HG03025 (cell line): ENCODE measurements around the gene MAP3K20.
"Not testable (repeated sequence)": the region's sequence is repeated elsewhere in the genome, so short reads cannot be mapped to it uniquely, and the experiment has no call there.

Experiments
- ATAC-seq: cut with Tn5 transposase; IDR thresholded peaks from one replicate; pipeline ENCODE4 v1.9.1; 2021; ENCODE audit warnings: mild to moderate bottlenecking, moderate library complexity; ENCODE audit not compliant: unreplicated experiment, low FRiP score

MAP3K20 gene

GRCh38 chr2:173079973-173080860 lies 4.6 kb downstream of the MAP3K20 start:
- no peak for ATAC-seq

DNA sequence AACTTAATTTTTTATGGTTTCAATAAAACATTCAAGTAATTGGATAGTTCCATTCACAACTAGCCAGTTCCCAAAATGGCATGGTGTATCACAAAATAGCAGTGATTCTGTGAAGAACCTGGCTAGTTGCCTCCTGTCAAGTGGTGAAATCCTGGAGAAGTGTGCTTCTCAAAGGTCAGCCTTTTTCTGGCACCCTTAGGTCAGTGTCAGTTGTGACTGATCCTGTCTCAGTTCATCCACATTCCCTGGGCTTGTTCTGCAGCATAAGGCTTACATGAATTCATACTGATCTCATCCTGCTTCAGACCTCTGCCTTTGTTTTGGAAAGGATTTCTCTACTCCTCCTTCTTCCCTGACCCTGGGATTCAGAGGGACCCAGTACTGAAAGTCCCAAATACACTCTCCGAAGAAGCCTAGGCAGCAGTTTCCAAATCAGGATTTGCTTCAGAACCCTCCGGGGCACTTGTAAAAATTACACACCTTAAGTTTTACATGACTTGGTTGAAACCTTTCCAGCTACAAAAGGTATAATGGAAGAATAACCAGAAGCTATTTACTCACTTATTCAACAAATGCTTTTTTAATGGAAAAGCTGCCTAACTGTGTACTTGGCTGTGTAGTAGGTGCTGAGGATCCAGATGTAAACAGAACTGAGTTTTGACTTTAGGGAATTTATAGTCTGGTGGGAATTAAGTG lies 11.0 kb downstream of the MAP3K20 start:
- no peak for ATAC-seq

DNA sequence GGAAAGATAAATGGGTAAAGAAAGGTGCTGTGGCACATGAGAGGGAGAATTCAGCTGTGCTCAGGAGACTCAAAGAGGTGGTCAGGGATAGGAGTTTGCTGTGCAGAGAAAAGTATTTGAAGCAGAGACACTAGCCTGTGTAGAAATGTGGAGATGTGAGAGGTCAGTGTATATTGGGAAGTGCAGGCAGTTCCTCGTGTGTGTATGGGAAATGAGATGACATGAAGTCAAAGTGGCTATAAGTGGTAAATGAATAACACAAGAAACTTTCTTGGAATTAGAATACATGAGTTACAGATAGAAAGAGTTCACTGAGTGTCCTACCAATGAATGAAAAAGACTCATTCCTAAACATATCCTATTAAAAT lies 11.6 kb downstream of the MAP3K20 start:
- ATAC-seq: no peak

DNA sequence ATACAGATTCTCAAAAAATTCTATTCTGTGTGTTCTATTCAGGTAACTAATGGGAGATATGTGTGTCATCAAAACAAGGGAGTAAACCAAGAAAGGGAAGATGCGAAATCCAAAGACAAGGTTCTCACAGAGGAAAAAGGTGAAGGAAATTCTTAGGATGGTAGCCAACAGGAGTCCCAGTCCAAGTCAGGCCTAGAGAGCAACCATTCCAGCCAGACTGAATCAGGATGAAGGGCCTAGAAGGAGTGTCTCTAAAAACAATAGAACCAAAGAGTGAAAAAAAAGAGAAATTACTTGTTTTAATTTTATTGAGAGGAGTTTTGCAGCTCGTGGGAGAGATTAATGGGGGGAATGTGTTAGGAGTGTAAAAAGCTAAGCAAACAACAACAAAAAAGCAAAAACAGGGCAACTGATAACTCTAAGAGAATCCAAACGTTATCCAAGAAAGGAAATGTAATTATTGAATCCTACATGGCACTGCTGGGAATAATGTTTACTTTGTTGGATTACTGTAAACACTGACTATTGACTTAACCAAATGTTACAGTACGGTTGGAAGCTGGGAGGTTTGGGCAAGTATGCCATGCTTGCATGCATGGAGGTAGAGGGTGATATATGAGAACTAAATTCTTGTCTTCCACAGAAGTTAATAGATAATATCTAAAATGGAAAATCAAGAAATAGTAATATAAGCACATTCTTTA lies 12.3 kb downstream of the MAP3K20 start:
- no peak for ATAC-seq

DNA sequence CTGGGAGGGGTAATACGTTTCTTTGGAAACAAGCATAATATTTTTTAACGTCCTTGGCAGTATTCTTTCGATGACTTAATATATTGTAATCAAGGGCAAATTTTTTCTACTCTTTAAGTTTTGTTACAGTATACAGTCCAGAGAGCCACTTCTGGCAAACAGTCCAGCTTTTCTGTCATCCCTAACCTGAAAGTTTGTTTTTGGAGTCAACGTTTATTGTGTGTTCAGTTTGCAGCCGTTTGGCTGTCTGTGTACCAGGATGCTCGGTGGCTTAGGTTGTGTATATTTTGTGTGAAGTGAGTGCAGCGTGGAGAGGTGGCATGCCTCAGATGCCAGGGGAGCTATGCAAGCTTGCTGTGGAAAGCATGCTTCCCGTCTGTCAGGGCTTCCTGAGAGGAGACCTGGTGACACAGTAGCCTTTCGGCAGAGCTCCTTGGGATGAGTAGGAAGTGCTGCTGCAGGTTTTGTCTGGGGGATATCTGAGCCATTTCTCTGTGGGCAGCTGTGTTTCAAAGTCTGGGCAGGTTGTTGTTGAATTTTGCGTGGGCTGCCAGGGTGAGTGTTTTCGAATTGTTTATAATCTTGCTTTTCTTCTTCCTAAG lies 14.7 kb downstream of the MAP3K20 start:
- ATAC-seq: no peak

DNA sequence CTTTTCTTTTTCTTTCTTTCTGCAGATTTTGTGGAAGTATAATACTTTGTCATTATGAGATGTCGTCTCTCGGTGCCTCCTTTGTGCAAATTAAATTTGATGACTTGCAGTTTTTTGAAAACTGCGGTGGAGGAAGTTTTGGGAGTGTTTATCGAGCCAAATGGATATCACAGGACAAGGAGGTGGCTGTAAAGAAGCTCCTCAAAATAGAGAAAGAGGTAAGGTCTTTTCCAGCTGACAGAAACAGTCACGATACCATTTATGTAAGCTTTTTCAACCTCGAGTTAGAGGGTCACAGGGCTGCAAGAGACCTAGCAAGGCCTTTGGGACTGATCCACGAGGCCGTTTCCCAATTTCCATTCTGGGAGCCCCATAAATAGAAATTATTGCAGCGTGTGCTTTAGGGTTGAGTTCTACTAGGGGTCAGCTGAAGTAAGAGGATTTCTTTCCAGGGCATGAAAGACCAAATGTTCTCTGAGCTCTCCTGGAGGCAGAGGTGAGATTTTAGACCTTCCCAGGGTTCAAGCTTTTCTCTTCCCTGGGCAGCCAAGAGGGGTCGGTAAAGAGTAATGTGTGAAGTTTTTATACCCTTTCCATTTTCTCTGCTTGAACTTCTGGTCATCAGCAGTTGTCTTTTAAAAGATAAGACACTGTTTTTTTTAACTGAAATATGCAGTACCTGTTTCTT lies 15.5 kb downstream of the MAP3K20 start:
- ATAC-seq: no peak

DNA sequence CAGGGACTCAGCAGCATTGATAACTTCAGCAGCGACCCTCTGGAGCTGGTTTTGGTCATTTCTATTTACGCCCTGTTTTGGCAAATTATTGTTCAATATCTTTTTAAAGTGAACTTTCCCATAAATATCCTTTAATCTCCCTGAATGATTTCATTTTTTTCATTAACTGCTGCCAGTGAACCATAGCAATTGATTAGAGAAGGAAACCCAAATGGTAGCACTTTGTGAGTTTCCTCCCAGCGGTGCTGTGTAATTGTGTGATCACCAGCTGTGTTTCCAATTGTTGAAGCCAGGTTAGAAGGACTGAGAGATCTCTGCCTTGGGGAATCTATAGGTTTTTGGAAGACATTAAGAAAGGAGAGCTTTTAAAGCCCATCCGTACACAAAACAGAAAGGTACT lies 16.3 kb downstream of the MAP3K20 start:
- no peak for ATAC-seq

DNA sequence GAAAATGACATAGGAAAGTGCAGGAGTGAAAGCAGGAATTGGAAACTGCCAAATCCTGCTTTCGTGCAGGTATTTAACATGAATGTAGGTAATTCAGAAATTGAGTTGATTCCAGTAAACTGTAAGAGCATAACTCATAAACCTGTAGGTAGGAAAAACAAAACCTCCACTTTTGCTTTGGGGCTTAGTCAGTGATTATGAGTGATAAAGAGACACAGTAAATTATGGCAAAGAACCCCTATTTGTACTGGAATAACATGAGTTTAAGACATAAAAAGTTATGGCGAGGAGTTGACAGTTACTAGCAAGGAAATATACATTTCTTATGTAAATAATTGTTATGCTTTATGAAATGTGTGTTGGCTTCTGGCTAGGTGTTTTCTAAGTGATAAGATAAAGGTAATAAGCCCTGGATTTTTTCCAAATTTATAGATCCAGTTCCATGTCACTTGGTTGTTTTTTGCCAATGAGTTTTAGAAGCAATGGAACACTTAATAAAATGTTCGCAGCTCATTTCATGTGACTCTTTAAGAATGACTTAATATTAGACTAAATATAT lies 17.3 kb downstream of the MAP3K20 start:
- ATAC-seq: no peak

DNA sequence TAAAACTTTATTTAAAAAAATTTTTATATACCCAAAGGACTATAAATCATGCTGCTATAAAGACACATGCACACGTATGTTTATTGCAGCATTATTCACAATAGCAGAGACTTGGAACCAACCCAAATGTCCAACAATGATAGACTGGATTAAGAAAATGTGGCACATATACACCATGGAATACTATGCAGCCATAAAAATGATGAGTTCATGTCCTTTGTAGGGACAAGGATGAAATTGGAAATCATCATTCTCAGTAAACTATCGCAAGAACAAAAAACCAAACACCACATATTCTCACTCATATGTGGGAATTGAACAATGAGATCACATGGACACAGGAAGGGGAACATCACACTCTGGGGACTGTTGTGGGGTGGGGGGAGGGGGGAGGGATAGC lies 18.0 kb downstream of the MAP3K20 start:
- ATAC-seq: not testable (repeated sequence)

GRCh38 chr2:173094731-173095130 lies 19.1 kb downstream of the MAP3K20 start:
- ATAC-seq: no peak

DNA sequence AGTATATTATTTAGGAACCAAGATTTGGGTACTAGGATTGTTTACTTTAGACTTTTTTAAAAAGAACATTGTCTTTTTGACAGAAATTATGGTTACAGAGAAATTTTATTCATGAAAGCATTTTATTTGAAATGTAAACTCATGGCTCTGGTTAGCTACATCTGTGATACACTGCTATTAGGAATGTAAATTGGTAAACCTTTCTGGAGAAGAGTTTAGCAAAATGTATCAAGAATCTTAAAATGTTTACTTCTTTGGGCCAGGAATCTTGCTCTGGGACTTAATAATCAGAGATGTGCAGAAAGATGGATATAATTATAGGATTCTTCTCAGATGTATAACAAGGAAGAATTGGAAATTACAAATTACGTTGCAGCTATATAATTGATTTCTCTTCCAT lies 19.7 kb downstream of the MAP3K20 start:
- no peak for ATAC-seq

DNA sequence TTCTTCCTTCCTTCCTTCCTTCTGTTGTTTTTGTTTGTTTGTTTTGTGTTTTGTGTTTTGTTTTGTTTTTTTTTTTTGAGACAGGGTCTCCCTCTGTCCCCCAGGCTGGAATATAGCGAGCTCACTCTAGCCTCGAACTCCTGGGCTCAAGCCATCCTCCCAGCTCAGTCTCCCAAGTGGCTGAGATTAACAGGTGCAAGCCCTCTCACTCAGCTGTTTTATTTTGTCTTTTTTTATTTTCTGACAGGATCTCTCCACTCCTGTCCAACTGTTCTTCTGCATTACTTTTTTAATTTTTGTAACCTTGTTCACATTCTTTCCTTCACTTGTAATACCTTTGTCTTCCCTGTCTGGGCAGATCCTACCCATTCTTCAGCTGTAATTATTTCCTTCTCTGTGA lies 23.6 kb downstream of the MAP3K20 start:
- ATAC-seq: no peak

- ATAC-seq: no peak
Measured at GRCh38 chr2:173099804-173100203, 24.2 kb downstream of the MAP3K20 start.

- ATAC-seq: no peak
Measured at GRCh38 chr2:173101687-173102086, 26.0 kb downstream of the MAP3K20 start.

DNA sequence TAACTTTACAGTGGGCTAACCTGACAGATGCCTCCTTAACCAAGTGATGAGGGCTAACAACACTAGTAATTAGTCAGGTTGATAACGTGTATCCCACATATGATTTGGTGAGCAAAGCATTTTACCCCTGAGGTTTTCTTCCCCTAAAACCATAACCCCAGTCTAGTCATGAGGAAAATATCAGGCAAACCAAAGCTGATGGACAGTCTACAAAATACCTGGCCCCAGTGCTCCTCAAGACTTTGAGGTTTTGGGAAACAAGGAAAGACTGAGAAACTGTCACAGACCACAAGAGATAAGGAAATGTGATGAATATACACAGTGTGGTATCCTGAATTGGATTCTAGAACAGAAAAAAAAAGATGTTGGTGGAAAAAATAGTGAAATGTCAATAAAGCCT lies 28.5 kb downstream of the MAP3K20 start:
- no peak for ATAC-seq

DNA sequence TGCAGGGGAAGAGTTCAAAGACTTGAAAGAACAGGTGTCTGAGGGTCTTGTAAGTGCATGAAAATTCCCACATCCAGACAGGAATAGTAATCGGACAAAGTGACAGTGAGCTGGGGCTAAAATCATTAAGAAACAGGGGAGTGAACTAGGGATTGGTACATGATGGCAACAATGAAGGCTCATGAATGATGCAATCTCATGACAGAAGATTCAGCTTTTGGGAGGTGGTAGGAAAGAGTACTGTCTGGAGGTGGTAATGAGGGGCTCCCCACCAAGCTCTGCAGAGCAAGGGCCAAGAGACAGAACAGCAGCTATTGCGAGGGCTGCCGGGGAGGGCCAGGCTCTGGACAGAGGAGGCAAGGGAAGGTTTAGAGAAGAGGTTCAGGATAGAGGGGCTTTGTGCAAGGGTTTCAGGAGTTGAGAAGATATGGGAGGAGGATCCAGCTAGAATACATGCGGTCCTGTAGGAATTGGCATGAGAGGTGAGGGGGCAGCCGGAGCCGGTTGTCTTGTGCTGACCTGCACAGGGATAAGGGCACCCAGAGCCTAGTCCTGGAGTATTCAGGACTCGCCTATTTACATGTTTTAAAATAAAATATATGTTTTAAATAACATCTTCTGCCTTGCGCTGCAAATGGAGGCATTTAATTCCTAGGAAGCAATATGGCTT lies 31.4 kb downstream of the MAP3K20 start:
- no peak for ATAC-seq

- no peak for ATAC-seq
Measured at GRCh38 chr2:173107629-173108022, 32.0 kb downstream of the MAP3K20 start.

DNA sequence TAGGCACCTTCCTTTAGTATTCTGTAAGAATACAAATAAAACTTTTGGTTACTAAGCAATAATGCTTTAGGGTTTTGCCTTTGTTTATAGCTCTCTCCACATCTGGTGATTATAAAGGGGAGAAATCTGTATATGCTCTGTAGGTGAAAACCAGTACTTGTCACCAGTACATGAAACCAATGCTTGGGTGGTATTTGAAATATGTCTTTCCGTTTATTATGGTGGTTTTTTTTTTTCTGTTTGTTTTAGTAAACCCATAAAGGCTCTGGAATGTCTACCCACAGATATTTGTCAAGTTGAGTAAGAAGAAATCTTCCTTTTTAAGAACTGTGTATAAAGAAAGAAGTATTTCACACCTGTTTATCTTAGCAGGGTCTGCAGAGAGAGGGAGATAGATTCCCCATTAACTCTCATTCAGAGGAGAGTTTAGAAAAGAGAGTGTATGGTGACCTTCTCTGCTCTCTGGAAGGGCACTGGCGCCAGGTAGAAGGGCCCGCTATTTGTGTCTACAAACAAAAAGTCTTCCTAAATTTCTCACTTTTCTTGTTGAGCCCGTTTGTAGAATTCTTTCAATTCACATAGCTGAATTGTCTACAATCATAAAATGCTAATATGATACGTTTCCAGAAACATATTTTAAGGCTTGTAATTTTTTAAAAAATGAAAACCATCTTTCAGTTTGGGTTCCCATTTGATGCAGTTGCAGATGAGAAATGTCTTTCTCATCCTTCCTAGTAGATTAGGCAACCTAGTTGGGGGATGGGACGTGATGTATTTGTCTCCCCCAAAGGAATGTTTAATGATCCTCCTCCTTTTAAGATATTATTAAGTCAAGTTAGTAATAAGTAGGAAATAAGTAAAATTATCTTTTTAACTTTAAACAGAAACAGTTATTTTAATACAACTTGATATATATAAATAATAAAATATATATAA lies 33.9 kb downstream of the MAP3K20 start:
- no peak for ATAC-seq
